ENCODE measurements around the gene NFU1. TPM values are rescaled to one million over a fixed set of nuclear protein-coding genes. Genes with fewer than 3 reads are reported as not detected.

NFU1 gene
- total and polyA plus RNA-seq, 8 donors: 36.2 to 51.6 (median 45.0) TPM

- peaks cover 0 to 25% of the 10 kb centered on the region in 2 donors for H3K36me3 ChIP-seq
- DNase-seq (peak in 1 of 4 donors; percentile 24), ATAC-seq (no peak)
- no peak overlapping the region for H3K27ac ChIP-seq
- no peaks in the 10 kb centered on the region for H3K4me1 ChIP-seq
- H3K4me3 ChIP-seq: no peak overlapping the region
- intact Hi-C loops (cut with DNase I): no loop called here
- TF ChIP-seq CTCF (IDR thresholded peaks at IDR 0.05): no peak
- no peaks in the 10 kb centered on the region for H3K27me3 ChIP-seq
- H3K9me3 ChIP-seq: no peaks in the 10 kb centered on the region
These were observed 44.2 kb upstream of the NFU1 start for GRCh38 chr2:69481421-69481820.

DNA sequence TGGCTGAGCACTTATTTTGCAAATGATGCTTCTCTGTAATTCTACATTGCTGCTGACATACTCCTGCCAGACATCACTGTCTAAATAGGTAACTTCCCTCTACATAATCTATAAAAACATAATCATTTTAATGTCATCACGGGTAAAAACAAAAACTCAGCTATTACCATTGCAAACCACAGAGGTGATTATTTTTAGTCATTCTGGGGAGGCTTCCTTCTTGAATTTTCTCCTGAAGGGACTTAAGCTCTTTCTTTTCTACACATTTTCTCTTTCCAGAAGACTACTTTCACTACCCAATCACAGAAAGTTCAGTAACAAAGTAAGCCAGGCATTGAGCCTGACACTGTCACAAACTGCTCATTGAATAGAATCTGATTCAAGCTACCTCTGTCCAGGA lies 40.4 kb upstream of the NFU1 start:
- H3K27ac ChIP-seq: no peak overlapping the region
- TF ChIP-seq CTCF (IDR thresholded peaks at IDR 0.05): no peak
- no peak for ATAC-seq
- H3K4me1 ChIP-seq: no peaks in the 10 kb centered on the region
- no peak overlapping the region for H3K4me3 ChIP-seq
- no peak for DNase-seq
- H3K36me3 ChIP-seq: peaks cover 0 to 46% of the 10 kb centered on the region in 2 donors
- no peaks in the 10 kb centered on the region for H3K27me3 ChIP-seq
- intact Hi-C loops (cut with DNase I): no loop called here
- no peaks in the 10 kb centered on the region for H3K9me3 ChIP-seq

DNA sequence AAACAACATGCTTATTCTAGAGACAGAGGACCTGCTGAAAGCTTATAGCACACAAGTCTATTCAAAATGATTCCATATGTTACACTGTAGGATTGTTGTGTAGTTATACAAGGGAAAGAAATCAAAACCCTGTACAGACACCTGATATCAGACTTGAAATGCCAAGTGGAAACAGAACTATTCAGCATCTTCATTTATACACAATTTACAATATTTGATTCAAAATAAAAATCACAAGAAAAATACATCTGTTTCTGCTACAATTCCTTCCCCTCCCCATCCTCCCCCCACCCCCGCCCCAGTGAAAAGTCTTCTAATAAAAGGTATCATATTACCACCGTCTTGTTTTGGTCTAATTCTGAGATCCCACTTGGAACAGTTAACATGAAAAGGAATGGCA lies 37.5 kb upstream of the NFU1 start:
- intact Hi-C loops (cut with DNase I): no loop called here
- Histone ChIP-seq H3K27me3 (no peaks in the 10 kb centered on the region), H3K27ac (no peak overlapping the region), H3K4me1 (no peaks in the 10 kb centered on the region), H3K9me3 (no peaks in the 10 kb centered on the region), H3K4me3 (no peak overlapping the region), H3K36me3 (peaks cover 0 to 25% of the 10 kb centered on the region in 2 donors)
- no peak for DNase-seq
- no peak for TF ChIP-seq CTCF (IDR thresholded peaks at IDR 0.05)
- no peak for ATAC-seq

DNA sequence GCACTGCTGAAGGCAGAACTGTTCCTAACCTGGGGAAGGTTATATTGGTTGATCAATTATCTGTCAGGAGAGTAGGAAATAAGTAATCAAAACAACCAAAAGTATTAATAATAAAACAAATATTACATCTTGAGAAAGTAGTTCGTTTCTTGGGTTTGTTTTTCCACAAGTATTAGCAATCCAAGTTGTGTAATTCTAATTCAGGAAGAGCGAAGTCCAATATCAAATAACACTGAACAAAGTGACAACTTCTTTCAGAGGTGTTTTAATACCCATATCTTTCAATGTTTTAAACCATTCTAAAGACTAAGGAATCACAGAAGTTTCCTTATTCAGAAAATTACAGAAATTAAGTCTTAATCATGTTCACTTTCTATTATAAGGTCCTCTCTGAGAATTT lies 34.6 kb upstream of the NFU1 start:
- Histone ChIP-seq H3K9me3 (no peaks in the 10 kb centered on the region), H3K36me3 (peaks cover 0 to 24% of the 10 kb centered on the region in 2 donors), H3K4me3 (no peak overlapping the region), H3K27ac (no peak overlapping the region), H3K27me3 (no peaks in the 10 kb centered on the region), H3K4me1 (no peaks in the 10 kb centered on the region)
- DNase-seq (no peak), ATAC-seq (no peak)
- intact Hi-C loops (cut with DNase I): no loop called here
- no peak for TF ChIP-seq CTCF (IDR thresholded peaks at IDR 0.05)

DNA sequence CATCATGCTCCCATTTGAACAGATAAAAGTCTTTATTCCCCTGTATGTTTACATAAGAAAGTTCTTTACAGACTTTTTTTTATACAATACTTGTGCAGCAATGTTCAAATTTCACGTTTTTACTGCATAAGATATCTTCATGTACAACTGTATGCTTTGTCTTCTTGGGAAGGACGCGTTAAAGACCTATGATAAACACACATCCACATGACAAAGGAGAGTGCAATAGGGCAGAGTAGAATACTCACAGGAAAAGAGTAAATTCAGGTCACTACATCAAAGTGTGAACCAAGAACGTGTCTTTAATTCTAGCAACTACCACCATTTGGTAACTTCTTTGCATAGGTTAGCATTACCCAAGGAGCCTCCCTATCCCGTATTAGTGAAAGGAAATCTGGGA lies 33.7 kb upstream of the NFU1 start:
- no peaks in the 10 kb centered on the region for H3K27me3 ChIP-seq
- no peak overlapping the region for H3K4me3 ChIP-seq
- no peaks in the 10 kb centered on the region for H3K9me3 ChIP-seq
- H3K36me3 ChIP-seq: peaks cover 0 to 25% of the 10 kb centered on the region in 2 donors
- DNase-seq (no peak), ATAC-seq (no peak)
- no peak for TF ChIP-seq CTCF (IDR thresholded peaks at IDR 0.05)
- no peaks in the 10 kb centered on the region for H3K4me1 ChIP-seq
- no peak overlapping the region for H3K27ac ChIP-seq
- intact Hi-C loops (cut with DNase I): no loop called here
